A673 (cell line): Measurements from ENCODE around the gene SMAD9. TPM values are rescaled to one million over a fixed set of nuclear protein-coding genes. Genes with fewer than 3 reads are reported as not detected.

Experiments
- BruUV-seq: library from RNA; stranded (reverse); fragments of 400-500 nt; replicated peaks from 2 replicates; lab custom pipeline; 2021; lab: Mats Ljungman, UMichigan
- CTCF ChIA-PET: fragments of 300-600 bp; sonication (Branson Sonifier 250); formaldehyde crosslinking; loops from one replicate; lab custom pipeline; 2022; ENCODE audit warnings: antibody characterized with exemption; lab: Charles Lee
- POLR2A ChIA-PET: fragments of 300-600 bp; sonication (Branson Sonifier 250); formaldehyde crosslinking; loops from one replicate; lab custom pipeline; 2022; ENCODE audit warnings: antibody characterized with exemption; ENCODE audit not compliant: low non-redundant PET; lab: Charles Lee
- DNase-seq: peaks from one replicate; pipeline ENCODE4 v3.0.0-alpha.2; 2015; ENCODE audit warnings: low spot score
- H3K27ac ChIP-seq: fragments of 200-600 bp; sonication (generic); 2 replicates; pipeline ENCODE4 v1.5.1; 2016; ENCODE audit warnings: mixed run types, low read depth, mild to moderate bottlenecking, mixed read lengths, antibody characterized with exemption, low read length; ENCODE audit not compliant: poor library complexity, severe bottlenecking
- H3K27me3 ChIP-seq: fragments of 200-600 bp; sonication (generic); replicated peaks from 2 replicates; pipeline ENCODE4 v1.6.1; 2017; ENCODE audit warnings: mixed run types, low read depth, mild to moderate bottlenecking, mixed read lengths, antibody characterized with exemption, low read length; ENCODE audit not compliant: insufficient read depth, poor library complexity
- H3K36me3 ChIP-seq: fragments of 200-600 bp; sonication (generic); 2 replicates; pipeline ENCODE4 v1.6.1; 2016; ENCODE audit warnings: mixed run types, mild to moderate bottlenecking, mixed read lengths, antibody characterized with exemption, low read length; ENCODE audit not compliant: insufficient read depth, poor library complexity, severe bottlenecking
- H3K4me1 ChIP-seq: fragments of 200-600 bp; sonication (generic); 2 replicates; pipeline ENCODE4 v1.6.1; 2017; ENCODE audit warnings: mixed run types, mild to moderate bottlenecking, mixed read lengths, antibody characterized with exemption, low read length; ENCODE audit not compliant: insufficient read depth, poor library complexity, severe bottlenecking
- H3K4me3 ChIP-seq: fragments of 200-600 bp; sonication (generic); 2 replicates; pipeline ENCODE4 v1.5.1; 2016; ENCODE audit warnings: low read depth, mixed run types, mild to moderate bottlenecking, mixed read lengths, low read length; ENCODE audit not compliant: poor library complexity, severe bottlenecking
- H3K9me3 ChIP-seq: fragments of 200-600 bp; sonication (generic); 2 replicates; pipeline ENCODE4 v1.6.1; 2016; ENCODE audit warnings: mixed run types, low read depth, mild to moderate bottlenecking, mixed read lengths, antibody characterized with exemption, low read length; ENCODE audit not compliant: poor library complexity, severe bottlenecking
- CTCF ChIP-seq: fragments of 300-800, 200-600 bp; sonication (generic); conservative IDR thresholded peaks from 2 replicates; pipeline ENCODE4 v1.5.1; 2017; ENCODE audit warnings: low read depth, mild to moderate bottlenecking, antibody characterized with exemption, low read length, moderate library complexity, mixed read lengths
- EZH2 ChIP-seq: fragments of 200-600 bp; sonication (generic); IDR thresholded peaks from 2 replicates; pipeline ENCODE4 v1.6.1; 2017; ENCODE audit warnings: borderline replicate concordance, low read depth, mild to moderate bottlenecking, mixed read lengths, antibody characterized with exemption, low read length; ENCODE audit not compliant: poor library complexity, severe bottlenecking
- intact Hi-C: fragments of 100-400 bp; cut with micrococcal nuclease; formaldehyde crosslinking; loops from one replicate; pipeline ENCODE4 v1.10.0; 2022; ENCODE audit not compliant: unreplicated experiment
- total RNA-seq: library from RNA; stranded (reverse); gene quantifications from 2 replicates; pipeline ENCODE4 v1.2.3, GENCODE V29; 2021

SMAD9 gene
- total RNA-seq, 1 experiment from 2014 or later: 23.3 TPM

- Histone ChIP-seq H3K36me3 (no peaks in the 10 kb centered on the region), H3K4me1 (no peaks in the 10 kb centered on the region), H3K27ac (no peak overlapping the region), H3K4me3 (no peak overlapping the region), H3K27me3 (no peaks in the 10 kb centered on the region), H3K9me3 (no peaks in the 10 kb centered on the region)
- POLR2A ChIA-PET: no interaction called here
- no peak for DNase-seq
- CTCF ChIA-PET: no interaction called here
- BruUV-seq: no TSS peak
- TF ChIP-seq CTCF (no peak), EZH2 (no peak)
- intact Hi-C loops: no loop called here
Observed at GRCh38 chr13:36801035-36801434, 119.0 kb downstream of the SMAD9 start.

DNA sequence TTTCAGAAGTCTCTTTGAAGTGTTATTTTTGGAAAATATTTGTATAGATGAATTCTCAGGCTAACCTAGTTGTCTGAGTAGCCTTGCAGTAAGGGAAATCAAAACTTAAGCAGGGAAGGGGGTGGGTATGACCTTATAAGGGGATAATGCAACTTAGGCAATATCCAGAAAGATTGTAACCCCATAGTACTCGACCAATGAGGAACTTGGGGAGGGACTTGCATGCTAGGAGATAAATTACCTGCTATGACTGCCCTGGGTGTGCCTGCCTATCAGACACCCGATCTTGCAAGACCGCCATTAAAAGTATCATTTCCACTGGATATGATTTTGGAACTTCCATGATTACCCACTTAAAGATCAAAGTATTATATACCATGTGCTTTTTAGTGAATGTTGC, 124.0 kb downstream of the SMAD9 start:
- CTCF ChIA-PET: no interaction called here
- H3K4me1 ChIP-seq: no peaks in the 10 kb centered on the region

DNA sequence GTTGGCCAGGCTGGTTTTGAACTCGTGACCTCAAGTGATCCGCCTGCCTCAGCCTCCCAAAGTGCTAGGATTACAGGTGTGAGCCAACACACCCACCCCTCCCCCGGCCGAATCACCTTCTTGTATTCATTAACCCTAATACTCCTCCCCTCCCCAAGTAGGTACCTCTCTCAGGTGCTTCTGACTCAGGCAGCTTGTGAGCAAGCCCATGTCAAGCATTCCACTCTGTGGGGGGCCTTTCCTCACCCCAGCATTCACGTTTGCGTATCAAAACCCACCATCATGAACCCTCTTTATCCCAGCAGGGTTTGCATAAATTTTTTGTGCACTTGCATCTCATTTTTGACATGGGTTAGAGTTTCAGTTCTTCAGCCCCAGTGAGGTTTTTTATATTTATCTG, 124.6 kb downstream of the SMAD9 start:
- ChIA-PET POLR2A (no interaction called here), CTCF (no interaction called here)
- no peaks in the 10 kb centered on the region for H3K27me3 ChIP-seq
- no peak overlapping the region for H3K27ac ChIP-seq
- H3K4me1 ChIP-seq: no peaks in the 10 kb centered on the region
- DNase-seq: no peak
- no peaks in the 10 kb centered on the region for H3K36me3 ChIP-seq
- TF ChIP-seq EZH2: no peak
- no peak for TF ChIP-seq CTCF
- no TSS peak for BruUV-seq
- H3K4me3 ChIP-seq: no peak overlapping the region
- intact Hi-C loops: no loop called here
- H3K9me3 ChIP-seq: no peaks in the 10 kb centered on the region

More for the DNA sequence above, 124.0 kb downstream of the SMAD9 start:
- Histone ChIP-seq H3K4me3 (no peak overlapping the region), H3K9me3 (no peaks in the 10 kb centered on the region), H3K27me3 (no peaks in the 10 kb centered on the region), H3K27ac (no peak overlapping the region), H3K36me3 (no peaks in the 10 kb centered on the region)
- POLR2A ChIA-PET: no interaction called here
- no peak for DNase-seq
- intact Hi-C loops: no loop called here
- TF ChIP-seq CTCF (no peak), EZH2 (no peak)
- no TSS peak for BruUV-seq

Other genes starting within 250 kb of the SMAD9 start
- gene SERTM1, start 246.2 kb downstream of the SMAD9 start, total RNA-seq: 42.9 and 53.5 TPM in 2 replicates
- 25.9 and 29.2 TPM in 2 replicates for gene RFXAP, start 101.0 kb downstream of the SMAD9 start, total RNA-seq
- gene ALG5, start 79.1 kb upstream of the SMAD9 start, total RNA-seq: 45.4 and 52.0 TPM in 2 replicates
- 95.8 and 117 TPM in 2 replicates for gene EXOSC8, start 80.5 kb upstream of the SMAD9 start, total RNA-seq
- gene SUPT20H, start 139.4 kb upstream of the SMAD9 start, total RNA-seq: 82.6 and 94.4 TPM in 2 replicates
- gene CSNK1A1L, start 185.4 kb upstream of the SMAD9 start, total RNA-seq: not detected in 2 replicates